H1 (cell line): Measurements from ENCODE around the gene AQP2. TPM values are rescaled to one million over a fixed set of nuclear protein-coding genes. Genes with fewer than 3 reads are reported as not detected.
A peak's percentile ranks its signal among the peaks of the same experiment; 100 is the strongest.

ENCODE experiments used
- CTCF ChIA-PET: fragments of 300-600 bp; sonication (Branson Sonifier 250); formaldehyde crosslinking; loops from one replicate; lab custom pipeline; 2021; ENCODE audit not compliant: partially characterized antibody; lab: Charles Lee
- POLR2A ChIA-PET: fragments of 300-600 bp; sonication (Branson Sonifier 250); formaldehyde crosslinking; loops from one replicate; lab custom pipeline; 2021; ENCODE audit warnings: inconsistent platforms; ENCODE audit not compliant: partially characterized antibody; lab: Charles Lee
- DNase-seq, 2 experiments: peaks; one replicate each; pipeline versions ENCODE4 v3.0.0 to v3.0.0-alpha.2; 2010 to 2022; ENCODE audit warnings: low spot score in 2 of 2, low read depth in 1 of 2, mixed read lengths in 1 of 2
- FAIRE-seq: peaks from 2 replicates; lab custom pipeline; 2011; peaks lifted over from hg19 to GRCh38; lab: Jason Lieb, UNC
- H2AFZ ChIP-seq: 2 replicates; pipeline ENCODE4 v1.8.1; 2012; ENCODE audit warnings: low read length, inconsistent platforms
- H2AK5ac ChIP-seq: 2 replicates; pipeline ENCODE4 v1.6.1; 2013; ENCODE audit warnings: low read depth, low read length
- H2BK120ac ChIP-seq: replicated peaks from 2 replicates; pipeline ENCODE3; 2013; ENCODE audit warnings: low read depth, low read length, inconsistent platforms
- H2BK12ac ChIP-seq: 2 replicates; pipeline ENCODE4 v1.6.1; 2013; ENCODE audit warnings: low read depth, low read length
- H2BK15ac ChIP-seq: 2 replicates; pipeline ENCODE4 v1.6.1; 2013; ENCODE audit warnings: low read length
- H2BK20ac ChIP-seq: 2 replicates; pipeline ENCODE4 v1.6.1; 2013; ENCODE audit warnings: low read length
- H2BK5ac ChIP-seq: 2 replicates; pipeline ENCODE4 v1.6.1; 2013; ENCODE audit warnings: low read depth, low read length
- H3K14ac ChIP-seq: 2 replicates; pipeline ENCODE4 v1.6.1; 2013; ENCODE audit warnings: inconsistent platforms; ENCODE audit not compliant: insufficient read length
- H3K18ac ChIP-seq: 2 replicates; pipeline ENCODE4 v1.6.1; 2013; ENCODE audit warnings: low read length; ENCODE audit errors: extremely low read depth
- H3K23ac ChIP-seq: 2 replicates; pipeline ENCODE4 v1.6.1; 2013; ENCODE audit warnings: inconsistent platforms; ENCODE audit not compliant: insufficient read length
- H3K23me2 ChIP-seq: 2 replicates; pipeline ENCODE4 v1.6.1; 2013; ENCODE audit warnings: low read depth, low read length
- H3K27ac ChIP-seq: 2 replicates; pipeline ENCODE4 v1.6.1; 2011; ENCODE audit warnings: low read depth, low read length, inconsistent platforms
- H3K27me3 ChIP-seq, 4 experiments: replicated peaks in 1 of 4; 1 replicate in 1 of 4; 2 replicates in 3 of 4; pipeline versions ENCODE4 v1.6.1 to v1.8.1; 2011 to 2013; ENCODE audit warnings: low read length in 3 of 4, mild to moderate bottlenecking in 3 of 4, inconsistent platforms in 2 of 4, mixed read lengths in 2 of 4, moderate library complexity in 1 of 4; ENCODE audit not compliant: control insufficient read depth in 3 of 4, insufficient read depth in 3 of 4; ENCODE audit errors: extremely low read depth in 1 of 4
- H3K36me3 ChIP-seq, 4 experiments: 2 replicates each; pipeline versions ENCODE4 v1.6.1 to v1.8.1; 2011 to 2013; ENCODE audit warnings: mild to moderate bottlenecking in 4 of 4, low read length in 3 of 4, moderate library complexity in 2 of 4, control low read depth in 1 of 4, inconsistent platforms in 1 of 4; ENCODE audit not compliant: insufficient read depth in 4 of 4, control insufficient read depth in 2 of 4
- H3K4ac ChIP-seq: replicated peaks from 2 replicates; pipeline ENCODE3; 2013; ENCODE audit warnings: low read length, low read depth, mixed read lengths, inconsistent platforms; ENCODE audit not compliant: insufficient read length
- H3K4me1 ChIP-seq, 4 experiments: replicated peaks in 1 of 4; 1 replicate in 1 of 4; 2 replicates in 3 of 4; pipeline versions ENCODE4 v1.6.1 to v1.8.1; 2011 to 2013; ENCODE audit warnings: low read length in 3 of 4, inconsistent platforms in 2 of 4, mixed read lengths in 1 of 4; ENCODE audit not compliant: insufficient read depth in 4 of 4, control insufficient read depth in 3 of 4
- H3K4me2 ChIP-seq, 2 experiments: 2 replicates each; pipeline versions ENCODE4 v1.6.1 to v1.8.1; 2011 to 2013; ENCODE audit warnings: low read depth in 2 of 2, low read length in 2 of 2, control low read depth in 1 of 2, inconsistent platforms in 1 of 2, mild to moderate bottlenecking in 1 of 2; ENCODE audit not compliant: insufficient read depth in 1 of 2
- H3K4me3 ChIP-seq, 4 experiments: fragments of 200-600, 300-600 bp in 1 of 4; sonication (generic), shearing (Covaris generic), sonication (Bioruptor Twin) in 1 of 4; 2 replicates each; pipeline versions ENCODE4 v1.5.1 to v1.8.1; 2011 to 2016; ENCODE audit warnings: low read length in 4 of 4, low read depth in 3 of 4, control low read depth in 2 of 4, inconsistent platforms in 2 of 4, mild to moderate bottlenecking in 2 of 4, mixed read lengths in 1 of 4, moderate library complexity in 1 of 4; ENCODE audit not compliant: insufficient read depth in 2 of 4; ENCODE audit errors: extremely low read depth in 1 of 4
- H3K56ac ChIP-seq: replicated peaks from 2 replicates; pipeline ENCODE3; 2013; ENCODE audit warnings: low read depth, mild to moderate bottlenecking, mixed read lengths, low read length, inconsistent platforms; ENCODE audit not compliant: insufficient read length
- H3K79me1 ChIP-seq: 2 replicates; pipeline ENCODE4 v1.6.1; 2013; ENCODE audit warnings: low read depth, low read length, control low read depth
- H3K79me2 ChIP-seq, 2 experiments: 2 replicates each; pipeline versions ENCODE4 v1.6.1 to v1.8.1; 2012 to 2013; ENCODE audit warnings: low read length in 2 of 2, mild to moderate bottlenecking in 2 of 2, inconsistent platforms in 1 of 2; ENCODE audit not compliant: insufficient read depth in 2 of 2, control insufficient read depth in 1 of 2
- H3K9ac ChIP-seq, 4 experiments: replicated peaks in 1 of 4; 1 replicate in 1 of 4; 2 replicates in 3 of 4; pipeline versions ENCODE4 v1.6.1 to v1.8.1; 2011 to 2013; ENCODE audit warnings: low read depth in 3 of 4, low read length in 3 of 4, control low read depth in 2 of 4, mild to moderate bottlenecking in 2 of 4, moderate library complexity in 2 of 4, inconsistent platforms in 1 of 4; ENCODE audit errors: extremely low read depth in 1 of 4
- H3K9me3 ChIP-seq, 2 experiments: 2 replicates each; pipeline versions ENCODE4 v1.6.1 to v1.8.1; 2012 to 2013; ENCODE audit warnings: mild to moderate bottlenecking in 2 of 2, moderate library complexity in 2 of 2, control low read depth in 1 of 2, inconsistent platforms in 1 of 2, low read depth in 1 of 2, low read length in 1 of 2, mixed read lengths in 1 of 2; ENCODE audit not compliant: insufficient read depth in 2 of 2
- H4K20me1 ChIP-seq, 2 experiments: replicated peaks in 1 of 2; 2 replicates each; pipeline versions ENCODE3 to v1.8.1; 2011 to 2013; ENCODE audit warnings: inconsistent platforms in 2 of 2, low read length in 2 of 2, mild to moderate bottlenecking in 1 of 2; ENCODE audit not compliant: insufficient read depth in 2 of 2, control insufficient read depth in 1 of 2
- H4K5ac ChIP-seq: 2 replicates; pipeline ENCODE4 v1.6.1; 2013; ENCODE audit warnings: low read length, low read depth, mixed read lengths, inconsistent platforms; ENCODE audit not compliant: insufficient read length
- H4K8ac ChIP-seq: 2 replicates; pipeline ENCODE4 v1.8.0; 2013; ENCODE audit warnings: mild to moderate bottlenecking, moderate library complexity, low read length, inconsistent platforms; ENCODE audit not compliant: insufficient read depth; ENCODE audit errors: extremely low read depth
- H4K91ac ChIP-seq: replicated peaks from 2 replicates; pipeline ENCODE3; 2013; ENCODE audit warnings: low read length, mixed read lengths, inconsistent platforms; ENCODE audit not compliant: insufficient read length
- ASH2L ChIP-seq: fragments of 200-600, 300-600 bp; sonication (generic); IDR thresholded peaks from one replicate; pipeline ENCODE4 v1.7.1; 2017; ENCODE audit warnings: low read length
- CBX5 ChIP-seq: fragments of 300-800, 300-1000 bp; sonication (generic); IDR thresholded peaks from 2 replicates; pipeline ENCODE4 v1.7.1; 2016; ENCODE audit warnings: antibody characterized with exemption, low read length, low read depth
- CHD2 ChIP-seq: IDR thresholded peaks from 2 replicates; pipeline ENCODE4 v1.6.1; 2012; ENCODE audit warnings: low read length, improper control_type of control experiment
- KDM1A ChIP-seq: fragments of 200-600, 300-600 bp; sonication (generic); IDR thresholded peaks from 2 replicates; pipeline ENCODE4 v1.7.1; 2016; ENCODE audit warnings: mild to moderate bottlenecking, low read length, borderline replicate concordance
- KDM4A ChIP-seq: IDR thresholded peaks from one replicate; pipeline ENCODE4 v1.7.1; 2012; ENCODE audit warnings: low read depth, mild to moderate bottlenecking, moderate library complexity, low read length, inconsistent platforms; ENCODE audit not compliant: severe bottlenecking
- NRF1 ChIP-seq: IDR thresholded peaks from 2 replicates; pipeline ENCODE4 v1.6.1; 2011; ENCODE audit warnings: mild to moderate bottlenecking, low read depth, low read length, improper control_type of control experiment
- PHF8 ChIP-seq: fragments of 200-600 bp; sonication (generic); conservative IDR thresholded peaks from 2 replicates; pipeline ENCODE4 v1.7.1; 2012; ENCODE audit warnings: low read depth, mild to moderate bottlenecking, inconsistent platforms, low read length, moderate library complexity
- POLR2AphosphoS5 ChIP-seq: IDR thresholded peaks from 2 replicates; pipeline ENCODE4 v1.6.1; 2011; ENCODE audit warnings: low read depth, low read length
- RXRA ChIP-seq: IDR thresholded peaks from 2 replicates; pipeline ENCODE4 v1.6.1; 2011; ENCODE audit warnings: low read depth, mild to moderate bottlenecking, low read length, moderate library complexity; ENCODE audit not compliant: insufficient read depth
- SIX5 ChIP-seq: IDR thresholded peaks from 2 replicates; pipeline ENCODE4 v1.6.1; 2011; ENCODE audit warnings: mild to moderate bottlenecking, low read depth, low read length
- TBP ChIP-seq: IDR thresholded peaks from 2 replicates; pipeline ENCODE4 v1.6.1; 2011; ENCODE audit warnings: low read depth, low read length, improper control_type of control experiment
- YY1 ChIP-seq: IDR thresholded peaks from 2 replicates; pipeline ENCODE4 v1.6.1; 2011; ENCODE audit warnings: low read depth, mild to moderate bottlenecking, low read length
- ZNF274 ChIP-seq: IDR thresholded peaks from 2 replicates; pipeline ENCODE4 v1.7.0; 2012; ENCODE audit warnings: low read length, borderline replicate concordance; ENCODE audit errors: extremely low read depth
- WGBS, 2 experiments: shearing (Covaris generic) in 1 of 2; methylation state at CpG; one replicate each; pipeline versions ENCODE4 v1.1.6 to v1.1.7; 2013 to 2015; ENCODE audit warnings: low lambda C conversion rate in 2 of 2, mixed read lengths in 2 of 2, inconsistent platforms in 1 of 2, low coverage in 1 of 2, missing lambda C conversion rate in 1 of 2; ENCODE audit not compliant: insufficient replicate concordance in 2 of 2, insufficient coverage in 1 of 2, insufficient read length in 1 of 2; ENCODE audit errors: extremely low coverage in 1 of 2, missing lambda C conversion rate in 1 of 2; 5-methylcytosine and 5-hydroxymethylcytosine counted together
- polyA plus RNA-seq, 7 experiments: library from polyadenylated mRNA; depleted of rRNA in 3 of 7; stranded (reverse) in 5 of 7; unstranded in 2 of 7; fragments of >200 nt in 5 of 7; fragments of 200-250 nt in 2 of 7; gene quantifications; 1 replicate in 5 of 7; 2 replicates in 1 of 7; 4 replicates in 1 of 7; pipeline versions ENCODE4 v1.2.1 to v1.2.3, GENCODE V29; 2011 to 2013; ENCODE audit warnings: missing spikeins in 2 of 7, mixed read lengths in 2 of 7
- total RNA-seq: library from RNA; stranded (reverse); fragmentation: NEBNext Ultra II Directional; extraction: Animal tissue kit (Norgen Biotek cat#: 25700); gene quantifications from 2 replicates; pipeline ENCODE4 v1.2.1, GENCODE V29; 2021
- TF ChIP-seq, protein P1 (sequence below): IDR thresholded peaks from 2 replicates; pipeline ENCODE4 v1.6.1; 2012; ENCODE audit warnings: inconsistent platforms

The AQP2 gene
- total and polyA plus RNA-seq, 2 of the 8 experiments (the other 6 are each of a cell fraction or from before 2014, with no cell fraction given): not detected

DNA sequence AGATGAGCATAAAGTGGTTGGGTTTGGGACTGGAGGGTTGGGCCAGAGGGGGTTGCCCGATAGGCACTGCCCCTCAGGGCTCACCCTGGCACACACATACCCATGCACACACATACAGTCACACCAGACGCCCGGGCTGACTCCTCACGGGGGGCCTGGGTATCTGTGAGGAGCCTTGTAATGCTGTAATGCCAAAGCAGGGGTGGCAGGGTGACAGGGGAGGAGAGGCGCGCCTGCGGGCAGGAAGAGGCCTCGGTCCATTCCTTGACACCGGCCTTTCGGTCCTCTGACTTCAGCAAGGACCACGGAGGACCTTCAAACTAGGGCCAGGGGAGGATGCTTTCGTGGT, 47.2 kb upstream of the AQP2 start:
- POLR2A ChIA-PET: interaction anchor here (0.6 kb wide), 1 partner anchor 9 kb away, joined by 4 read pairs; no protein-coding TSS in a partner anchor
- Histone ChIP-seq H3K4me2 (peak overlapping the region; percentile 70 to 79), H3K9me3 (no peaks in the 10 kb centered on the region), H3K79me1 (no peaks in the 10 kb centered on the region), H4K5ac (no peak overlapping the region), H3K14ac (no peak overlapping the region), H3K18ac (no peak overlapping the region), H3K4me1 (peaks cover 0 to 9% (median 1%) of the 10 kb centered on the region in 4 experiments; a peak in 5 of 7 replicates), H3K23me2 (peaks cover 5% of the 10 kb centered on the region; the same call in 1 of the 2 replicates), H4K91ac (no peak overlapping the region), H3K27ac (no peak overlapping the region), H3K27me3 (peaks cover 0 to 19% (median 16%) of the 10 kb centered on the region in 4 experiments; a peak in 5 of 7 replicates), H2BK15ac (no peak overlapping the region), H3K4me3 (peak overlapping the region in 2 of 4 experiments; percentile 30 to 56; a peak in 4 of 8 replicates), H3K23ac (no peak overlapping the region), H2BK12ac (0 out of 2 replicates have a peak overlapping the region, but pooled peaks have one; percentile 39), H2AK5ac (no peak overlapping the region), H3K9ac (0 out of 7 replicates have a peak overlapping the region, but pooled peaks of 1 of the 4 experiments have one; percentile 4), H2BK120ac (no peak overlapping the region), H3K4ac (no peak overlapping the region), H2AFZ (no peak overlapping the region), H4K8ac (peak overlapping the region; percentile 81; the same call in 1 of the 2 replicates), H2BK5ac (no peak overlapping the region), H4K20me1 (no peaks in the 10 kb centered on the region), H3K56ac (no peak overlapping the region), H2BK20ac (no peak overlapping the region), H3K36me3 (no peaks in the 10 kb centered on the region), H3K79me2 (no peaks in the 10 kb centered on the region)
- DNase-seq (no peak), FAIRE-seq (no peak)
- no peak for TF ChIP-seq RXRA
- no peak for TF ChIP-seq SIX5
- no peak for TF ChIP-seq NRF1
- no peak for TF ChIP-seq KDM4A
- TF ChIP-seq CHD2: no peak
- TF ChIP-seq ZNF274: no peak
- TF ChIP-seq, protein P1, sequence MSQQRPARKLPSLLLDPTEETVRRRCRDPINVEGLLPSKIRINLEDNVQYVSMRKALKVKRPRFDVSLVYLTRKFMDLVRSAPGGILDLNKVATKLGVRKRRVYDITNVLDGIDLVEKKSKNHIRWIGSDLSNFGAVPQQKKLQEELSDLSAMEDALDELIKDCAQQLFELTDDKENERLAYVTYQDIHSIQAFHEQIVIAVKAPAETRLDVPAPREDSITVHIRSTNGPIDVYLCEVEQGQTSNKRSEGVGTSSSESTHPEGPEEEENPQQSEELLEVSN: no peak
- TF ChIP-seq KDM1A: no peak
- TF ChIP-seq TBP: no peak
- no peak for TF ChIP-seq POLR2AphosphoS5
- TF ChIP-seq ASH2L: no peak
- no peak for TF ChIP-seq PHF8
- no peak for TF ChIP-seq CBX5
- TF ChIP-seq YY1: no peak
- CTCF ChIA-PET: interaction anchor here (0.6 to 12.4 kb wide), 8 partner anchors 9 to 255 kb away, joined by 3 to 107 read pairs (median 4); no protein-coding TSS in a partner anchor
- 67% methylated on average over 9 of the region's 12 CpGs; no CpG with 5 or more reads in 1 of the 2 experiments for WGBS, 2 experiments
